Lung (tissue), 12 donors: ENCODE measurements around the gene CSNK1G2. TPM values are rescaled to one million over a fixed set of nuclear protein-coding genes. Genes with fewer than 3 reads are reported as not detected.
A peak's percentile ranks its signal among the peaks of the same experiment; 100 is the strongest.

Experiments
- ATAC-seq: fragments of 200-7000 bp; cut with Tn5 transposase; one replicate; pipeline ENCODE4 v1.9.1; 2020; ENCODE audit warnings: moderate number of reproducible peaks; ENCODE audit not compliant: insufficient read depth, low FRiP score
- DNase-seq, 3 donors: peaks; one replicate each; pipeline ENCODE4 v3.0.0-alpha.2; 2013 to 2017
- H3K27ac ChIP-seq, 2 donors: one replicate each; pipeline ENCODE4 v1.5.1; 2013; ENCODE audit warnings: mild to moderate bottlenecking in 2 of 2, moderate library complexity in 2 of 2, control low read depth in 1 of 2, inconsistent platforms in 1 of 2, low read depth in 1 of 2, low read length in 1 of 2
- H3K27me3 ChIP-seq, 3 donors: one replicate each; pipeline ENCODE4 v1.5.1; 2013; ENCODE audit warnings: low read length in 2 of 3; ENCODE audit not compliant: control insufficient read depth in 3 of 3, insufficient read depth in 3 of 3
- H3K36me3 ChIP-seq, 4 donors: one replicate each; pipeline ENCODE4 v1.5.1; 2013; ENCODE audit warnings: low read length in 4 of 4, mild to moderate bottlenecking in 1 of 4, moderate library complexity in 1 of 4; ENCODE audit not compliant: control insufficient read depth in 4 of 4, insufficient read depth in 4 of 4
- H3K4me1 ChIP-seq, 5 donors: one replicate each; pipeline ENCODE4 v1.5.1; 2013; ENCODE audit warnings: low read length in 5 of 5, mild to moderate bottlenecking in 2 of 5, moderate library complexity in 1 of 5; ENCODE audit not compliant: control insufficient read depth in 5 of 5, insufficient read depth in 5 of 5
- H3K4me3 ChIP-seq: one replicate; pipeline ENCODE4 v1.5.1; 2013; ENCODE audit warnings: mild to moderate bottlenecking, control low read depth, moderate library complexity
- H3K9ac ChIP-seq, 2 donors: one replicate each; pipeline ENCODE4 v1.5.1; 2013; ENCODE audit warnings: low read length in 2 of 2, control low read depth in 1 of 2; ENCODE audit not compliant: insufficient read depth in 1 of 2
- H3K9me3 ChIP-seq, 4 donors: one replicate each; pipeline ENCODE4 v1.5.1; 2013; ENCODE audit warnings: low read length in 3 of 4, mild to moderate bottlenecking in 1 of 4, moderate library complexity in 1 of 4; ENCODE audit not compliant: control insufficient read depth in 4 of 4, insufficient read depth in 3 of 4
- CTCF ChIP-seq: IDR thresholded peaks from 2 replicates; pipeline ENCODE4 v1.5.1; 2012; ENCODE audit warnings: mild to moderate bottlenecking; ENCODE audit errors: control extremely low read depth, extremely low read depth
- WGBS, 2 donors: extraction: QIAGEN DNeasy Blood & Tissue Kit; methylation state at CpG; one replicate each; pipeline ENCODE4 v1.1.7; 2013; 5-methylcytosine and 5-hydroxymethylcytosine counted together
- polyA plus RNA-seq, 2 donors: library from polyadenylated mRNA; stranded (reverse); fragments of 200-250 nt; gene quantifications; one replicate each; pipeline ENCODE4 v1.2.1, GENCODE V29; 2013
- total RNA-seq, 2 donors: library from RNA; depleted of rRNA in 1 of 2; stranded (reverse); fragments of >200 nt in 1 of 2; gene quantifications; one replicate each; pipeline ENCODE4 v1.2.1, GENCODE V29; 2014 to 2021
- donor health status: control.
- donor health status: control.
- donor health status: Bipolar disorder and iron deficiency.
- donor health status: healthy.
- donor health status: DM: yes; HTN: yes; CAD: no.

CSNK1G2 gene
- total and polyA plus RNA-seq, 4 donors = 50.0 to 80.2 (median 70.8) TPM

- no peak overlapping the region for H3K4me3 ChIP-seq
- peaks cover 0 to 44% (median 6%) of the 10 kb centered on the region in 4 donors for H3K36me3 ChIP-seq
- ATAC-seq (no peak), DNase-seq (no peak)
- H3K27me3 ChIP-seq = peaks cover 0 to 2% (median 0%) of the 10 kb centered on the region in 3 donors
- peaks cover 0 to 5% (median 0%) of the 10 kb centered on the region in 5 donors for H3K4me1 ChIP-seq
- peaks cover 0 to 1% (median 0%) of the 10 kb centered on the region in 4 donors for H3K9me3 ChIP-seq
- no peak for TF ChIP-seq CTCF
- H3K9ac ChIP-seq = no peak overlapping the region
- 95 to 96% methylated on average over 35 of the region's 35 CpGs for WGBS, 2 donors
- H3K27ac ChIP-seq = no peak overlapping the region
Measured at GRCh38 chr19:1924320-1924961, 16.5 kb upstream of the CSNK1G2 start.

GRCh38 chr19:1925544-1925943, 15.4 kb upstream of the CSNK1G2 start:
- ATAC-seq = no peak

GRCh38 chr19:1929021-1929742, 11.8 kb upstream of the CSNK1G2 start:
- peak; percentile 80 for ATAC-seq
- Histone ChIP-seq H3K27ac (no peak overlapping the region), H3K4me1 (peaks cover 0 to 12% (median 0%) of the 10 kb centered on the region in 5 donors), H3K9ac (no peak overlapping the region), H3K27me3 (peaks cover 0 to 2% (median 0%) of the 10 kb centered on the region in 3 donors), H3K9me3 (peaks cover 0 to 4% (median 0%) of the 10 kb centered on the region in 4 donors), H3K4me3 (no peak overlapping the region), H3K36me3 (peaks cover 0 to 11% (median 0%) of the 10 kb centered on the region in 4 donors)
- TF ChIP-seq CTCF = peak; percentile 83
- DNase-seq = peak; percentile 67 to 73 (median 71)
- WGBS, 2 donors = 10 to 12% methylated on average over 42 of the region's 42 CpGs

More at GRCh38 chr19:1925544-1925943, 15.4 kb upstream of the CSNK1G2 start:
- Histone ChIP-seq H3K9ac (no peak overlapping the region), H3K27ac (no peak overlapping the region), H3K4me3 (no peak overlapping the region), H3K4me1 (peaks cover 0 to 12% (median 0%) of the 10 kb centered on the region in 5 donors), H3K36me3 (peaks cover 0 to 38% (median 3%) of the 10 kb centered on the region in 4 donors), H3K9me3 (no peaks in the 10 kb centered on the region), H3K27me3 (peaks cover 0 to 2% (median 0%) of the 10 kb centered on the region in 3 donors)
- TF ChIP-seq CTCF = no peak
- DNase-seq = no peak
- WGBS, 2 donors = 84 to 92% methylated on average over 16 of the region's 16 CpGs
